IMR-90 (cell line): ENCODE results near the gene CTAG1B. TPM values are rescaled to one million over a fixed set of nuclear protein-coding genes. Genes with fewer than 3 reads are reported as not detected.
"Not testable (repeated sequence)": the region's sequence is repeated elsewhere in the genome, so short reads cannot be mapped to it uniquely, and the experiment has no call there.

Experiments
- ATAC-seq: fragments of 200-7000 bp; cut with Tn5 transposase; 2 replicates; pipeline ENCODE4 v1.9.1; 2020; ENCODE audit warnings: low read depth, mild to moderate bottlenecking, moderate library complexity
- BruUV-seq: library from RNA; stranded (reverse); fragments of 400-500 nt; replicated peaks from 2 replicates; lab custom pipeline; 2021; lab: Mats Ljungman, UMichigan
- CTCF ChIA-PET: fragments of 300-600 bp; formaldehyde crosslinking; extraction: SDS; loops from one replicate; lab custom pipeline; 2021; ENCODE audit warnings: antibody characterized with exemption; lab: Yijun Ruan, JAX
- POLR2A ChIA-PET: fragments of 300-600 bp; sonication (Branson Sonifier 250); formaldehyde crosslinking; loops from one replicate; lab custom pipeline; 2022; ENCODE audit warnings: antibody characterized with exemption; ENCODE audit not compliant: unreplicated experiment; lab: Charles Lee
- DNase-seq: peaks from one replicate; pipeline ENCODE4 v3.0.0; 2013
- H2AFZ ChIP-seq: replicated peaks from 2 replicates; pipeline ENCODE3; 2013; ENCODE audit warnings: low read length, mild to moderate bottlenecking; ENCODE audit not compliant: poor library complexity
- H2AK5ac ChIP-seq: 2 replicates; pipeline ENCODE4 v1.6.1; 2013; ENCODE audit warnings: low read depth, low read length, inconsistent platforms
- H2AK9ac ChIP-seq: replicated peaks from 2 replicates; pipeline ENCODE3; 2013; ENCODE audit warnings: mild to moderate bottlenecking, low read depth, low read length, moderate library complexity; ENCODE audit not compliant: poor library complexity
- H2BK120ac ChIP-seq: 2 replicates; pipeline ENCODE4 v1.6.1; 2013; ENCODE audit warnings: low read depth, low read length, inconsistent platforms
- H2BK15ac ChIP-seq: 3 replicates; pipeline ENCODE4 v1.6.1; 2013; ENCODE audit warnings: low read depth, low read length, inconsistent platforms
- H2BK20ac ChIP-seq: 2 replicates; pipeline ENCODE4 v1.6.1; 2013; ENCODE audit warnings: low read depth, mild to moderate bottlenecking, inconsistent platforms, low read length, moderate library complexity
- H2BK5ac ChIP-seq: 2 replicates; pipeline ENCODE4 v1.6.1; 2013; ENCODE audit warnings: mild to moderate bottlenecking, low read depth, low read length, inconsistent platforms; ENCODE audit not compliant: poor library complexity, severe bottlenecking
- H3K14ac ChIP-seq: replicated peaks from 2 replicates; pipeline ENCODE4 v1.6.1; 2013; ENCODE audit warnings: low read depth, low read length, inconsistent platforms
- H3K18ac ChIP-seq: 2 replicates; pipeline ENCODE4 v1.6.1; 2013; ENCODE audit warnings: low read depth, low read length, control low read depth
- H3K23ac ChIP-seq: 2 replicates; pipeline ENCODE4 v1.6.1; 2013; ENCODE audit warnings: low read depth, low read length, inconsistent platforms
- H3K27ac ChIP-seq: 2 replicates; pipeline ENCODE4 v1.5.1; 2013; ENCODE audit warnings: mild to moderate bottlenecking, control low read depth, low read length; ENCODE audit not compliant: insufficient read depth
- H3K27me3 ChIP-seq: 2 replicates; pipeline ENCODE4 v1.6.1; 2013; ENCODE audit warnings: low read length; ENCODE audit not compliant: control insufficient read depth, insufficient read depth
- H3K36me3 ChIP-seq: 2 replicates; pipeline ENCODE4 v1.6.1; 2013; ENCODE audit warnings: low read length, mixed read lengths; ENCODE audit not compliant: control insufficient read depth, insufficient read depth
- H3K4ac ChIP-seq: 2 replicates; pipeline ENCODE4 v1.6.1; 2013; ENCODE audit warnings: low read depth, low read length, inconsistent platforms
- H3K4me1 ChIP-seq: 2 replicates; pipeline ENCODE4 v1.6.1; 2013; ENCODE audit warnings: low read length, mixed read lengths; ENCODE audit not compliant: control insufficient read depth, insufficient read depth
- H3K4me2 ChIP-seq: 2 replicates; pipeline ENCODE4 v1.6.1; 2013; ENCODE audit warnings: low read depth, mild to moderate bottlenecking, control low read depth, low read length, moderate library complexity
- H3K4me3 ChIP-seq: 2 replicates; pipeline ENCODE4 v1.5.1; 2013; ENCODE audit warnings: low read depth, mild to moderate bottlenecking, control low read depth, low read length, moderate library complexity; ENCODE audit not compliant: insufficient read depth
- H3K56ac ChIP-seq: 2 replicates; pipeline ENCODE4 v1.6.1; 2013; ENCODE audit warnings: low read length, inconsistent platforms; ENCODE audit not compliant: insufficient read depth; ENCODE audit errors: extremely low read depth
- H3K79me1 ChIP-seq, 2 experiments: 2 replicates each; pipeline ENCODE4 v1.6.1; 2013; ENCODE audit warnings: low read length in 2 of 2, inconsistent platforms in 1 of 2, low read depth in 1 of 2
- H3K9ac ChIP-seq: 2 replicates; pipeline ENCODE4 v1.6.1; 2013; ENCODE audit warnings: low read depth, low read length, control low read depth
- H3K9me1 ChIP-seq: 2 replicates; pipeline ENCODE4 v1.6.1; 2013; ENCODE audit warnings: low read length, inconsistent platforms; ENCODE audit not compliant: insufficient read depth
- H3K9me3 ChIP-seq: 2 replicates; pipeline ENCODE4 v1.6.1; 2013; ENCODE audit warnings: low read length; ENCODE audit not compliant: control insufficient read depth, insufficient read depth
- H4K20me1 ChIP-seq: 2 replicates; pipeline ENCODE4 v1.6.1; 2013; ENCODE audit warnings: low read length, inconsistent platforms; ENCODE audit not compliant: insufficient read depth
- H4K5ac ChIP-seq: 2 replicates; pipeline ENCODE4 v1.6.1; 2013; ENCODE audit warnings: mild to moderate bottlenecking, low read depth, low read length, control low read depth
- H4K8ac ChIP-seq, 2 experiments: 2 replicates each; pipeline ENCODE4 v1.6.1; 2013; ENCODE audit warnings: low read depth in 2 of 2, low read length in 2 of 2, control low read depth in 1 of 2, inconsistent platforms in 1 of 2
- H4K91ac ChIP-seq: 2 replicates; pipeline ENCODE4 v1.6.1; 2013; ENCODE audit warnings: low read depth, low read length, inconsistent platforms; ENCODE audit not compliant: insufficient read depth
- WGBS, 2 experiments: methylation state at CpG; one replicate each; pipeline versions ENCODE4 v1.1.5 to v1.1.7; 2013; ENCODE audit warnings: missing lambda C conversion rate in 2 of 2; ENCODE audit not compliant: insufficient read length in 1 of 2; ENCODE audit errors: extremely low coverage in 2 of 2; 5-methylcytosine and 5-hydroxymethylcytosine counted together
- dilution Hi-C: fragments of 300-500 bp; cut with HindIII; formaldehyde crosslinking; loops from one replicate; pipeline ENCODE4 v1.14.3; 2018; ENCODE audit warnings: low sequenced_read_pairs; ENCODE audit not compliant: unreplicated experiment
- in situ Hi-C: fragments of 300-500 bp; cut with MboI; formaldehyde crosslinking; loops from 3 replicates; pipeline ENCODE4 v1.14.3; 2019; ENCODE audit warnings: low sequenced_read_pairs, inconsistent platforms, mixed read lengths
- intact Hi-C: fragments of 100-400 bp; cut with micrococcal nuclease; formaldehyde crosslinking; loops from 2 replicates; pipeline ENCODE4 v1.10.0; 2022
- polyA plus RNA-seq, 3 experiments: library from polyadenylated mRNA; depleted of rRNA; stranded (reverse); fragments of >200 nt; gene quantifications; 2 replicates each; pipeline ENCODE4 v1.2.3, GENCODE V29; 2012; ENCODE audit warnings: low replicate concordance in 1 of 3
- total RNA-seq: library from RNA; depleted of rRNA; stranded (reverse); fragments of >200 nt; gene quantifications from 2 replicates; pipeline ENCODE4 v1.2.3, GENCODE V29; 2012

The CTAG1B gene
- total and polyA plus RNA-seq, 2 of the 4 experiments (the other 2 are of a cell fraction), result not detected

- H3K4me1 ChIP-seq, H3K4ac ChIP-seq, dilution Hi-C loops, ATAC-seq, H3K9ac ChIP-seq, H2BK120ac ChIP-seq, H3K27me3 ChIP-seq, H4K5ac ChIP-seq, H3K4me2 ChIP-seq, H4K8ac ChIP-seq, POLR2A ChIA-PET, BruUV-seq, H2BK15ac ChIP-seq, H3K36me3 ChIP-seq, H2AK9ac ChIP-seq, H2AK5ac ChIP-seq, H3K4me3 ChIP-seq, H3K79me1 ChIP-seq, H3K9me1 ChIP-seq, H2BK20ac ChIP-seq, H3K56ac ChIP-seq, H4K20me1 ChIP-seq, H3K23ac ChIP-seq, H3K18ac ChIP-seq, H3K14ac ChIP-seq, DNase-seq, H2BK5ac ChIP-seq, intact Hi-C loops, H3K9me3 ChIP-seq, CTCF ChIA-PET, H4K91ac ChIP-seq, H2AFZ ChIP-seq, H3K27ac ChIP-seq, in situ Hi-C loops: not testable (repeated sequence)
- WGBS, 2 experiments, result 93% methylated on average over 2 of the region's 12 CpGs; no CpG with 5 or more reads in 1 of the 2 experiments
Observed at GRCh38 chrX:154611146-154611545, 7.9 kb downstream of the CTAG1B start.

DNA sequence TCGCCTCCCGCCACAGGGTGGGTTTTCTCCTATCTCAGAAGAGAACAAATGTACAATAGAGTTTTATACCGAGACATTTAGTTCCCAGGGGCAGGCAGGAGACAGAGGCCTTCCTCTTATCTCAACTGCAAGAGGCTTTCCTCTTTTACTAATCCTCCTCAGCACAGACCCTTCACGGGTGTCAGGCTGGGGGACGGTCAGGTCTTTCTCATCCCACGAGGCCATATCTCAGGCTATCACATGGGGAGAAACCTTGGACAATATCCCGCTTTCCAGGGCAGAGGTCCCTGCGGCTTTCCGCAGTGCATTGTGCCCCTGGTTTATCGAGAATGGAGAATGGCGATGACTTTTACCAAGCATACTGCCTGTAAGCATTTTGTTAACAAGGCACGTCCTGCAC, 10.3 kb downstream of the CTAG1B start:
- DNase-seq, H2BK120ac ChIP-seq, ATAC-seq, H4K8ac ChIP-seq, H2BK20ac ChIP-seq, H3K27ac ChIP-seq, POLR2A ChIA-PET, H3K9ac ChIP-seq, H2AK5ac ChIP-seq, BruUV-seq, H4K91ac ChIP-seq, H3K4me2 ChIP-seq, H2BK5ac ChIP-seq, H4K20me1 ChIP-seq, H3K4me3 ChIP-seq, H3K4ac ChIP-seq, H3K56ac ChIP-seq, H3K23ac ChIP-seq, H2AFZ ChIP-seq, H3K14ac ChIP-seq, H3K9me3 ChIP-seq, H4K5ac ChIP-seq, dilution Hi-C loops, in situ Hi-C loops, intact Hi-C loops, H3K4me1 ChIP-seq, H3K18ac ChIP-seq, H3K9me1 ChIP-seq, H3K79me1 ChIP-seq, CTCF ChIA-PET, H3K36me3 ChIP-seq, H3K27me3 ChIP-seq, H2AK9ac ChIP-seq, H2BK15ac ChIP-seq: not testable (repeated sequence)
- 70% methylated on average over 2 of the region's 12 CpGs; no CpG with 5 or more reads in 1 of the 2 experiments for WGBS, 2 experiments
